ENCODE data around the gene CTSA. TPM values are rescaled to one million over a fixed set of nuclear protein-coding genes. Genes with fewer than 3 reads are reported as not detected.

CTSA gene
- total RNA-seq, 1 donor from 2014 or later = 57.4 TPM

DNA sequence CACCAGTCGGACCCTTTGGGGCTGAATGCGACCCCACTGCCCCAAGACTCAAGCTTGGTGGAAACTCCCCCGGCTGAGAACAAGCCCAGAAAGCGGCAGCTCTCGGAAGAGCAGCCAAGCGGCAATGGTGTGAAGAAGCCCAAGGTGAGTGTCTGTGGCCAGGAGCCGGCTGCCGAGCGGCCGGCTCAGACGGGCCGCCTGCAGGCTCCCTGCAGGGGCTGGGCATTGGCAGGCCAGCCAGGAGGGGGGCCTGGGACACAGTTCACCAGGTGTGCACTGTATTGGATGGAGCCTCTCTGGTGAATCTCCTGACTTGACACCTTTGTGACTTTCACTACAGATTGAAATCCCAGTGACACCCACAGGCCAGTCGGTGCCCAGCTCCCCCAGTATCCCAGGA is 49.3 kb downstream of the CTSA start:
- no peak for ATAC-seq

DNA sequence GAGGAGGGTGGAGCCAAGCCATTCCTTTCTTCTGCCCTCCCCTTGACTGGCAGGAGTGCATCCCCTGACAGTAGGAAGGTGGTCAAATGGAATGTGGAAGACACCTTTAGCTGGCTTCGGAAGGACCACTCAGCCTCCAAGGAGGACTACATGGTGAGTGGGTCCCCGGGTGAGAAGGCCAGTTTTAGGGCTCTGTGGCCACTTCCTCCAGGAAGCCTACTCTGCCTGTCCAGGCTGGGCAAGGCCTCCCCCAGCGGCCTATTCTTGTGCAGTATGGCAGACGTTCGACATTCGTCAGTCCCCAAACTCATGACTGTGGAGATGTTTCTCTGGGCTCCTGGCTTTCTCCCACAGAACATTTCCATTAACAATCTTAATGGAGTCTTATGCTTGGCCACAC is 52.5 kb downstream of the CTSA start:
- ATAC-seq = no peak

DNA sequence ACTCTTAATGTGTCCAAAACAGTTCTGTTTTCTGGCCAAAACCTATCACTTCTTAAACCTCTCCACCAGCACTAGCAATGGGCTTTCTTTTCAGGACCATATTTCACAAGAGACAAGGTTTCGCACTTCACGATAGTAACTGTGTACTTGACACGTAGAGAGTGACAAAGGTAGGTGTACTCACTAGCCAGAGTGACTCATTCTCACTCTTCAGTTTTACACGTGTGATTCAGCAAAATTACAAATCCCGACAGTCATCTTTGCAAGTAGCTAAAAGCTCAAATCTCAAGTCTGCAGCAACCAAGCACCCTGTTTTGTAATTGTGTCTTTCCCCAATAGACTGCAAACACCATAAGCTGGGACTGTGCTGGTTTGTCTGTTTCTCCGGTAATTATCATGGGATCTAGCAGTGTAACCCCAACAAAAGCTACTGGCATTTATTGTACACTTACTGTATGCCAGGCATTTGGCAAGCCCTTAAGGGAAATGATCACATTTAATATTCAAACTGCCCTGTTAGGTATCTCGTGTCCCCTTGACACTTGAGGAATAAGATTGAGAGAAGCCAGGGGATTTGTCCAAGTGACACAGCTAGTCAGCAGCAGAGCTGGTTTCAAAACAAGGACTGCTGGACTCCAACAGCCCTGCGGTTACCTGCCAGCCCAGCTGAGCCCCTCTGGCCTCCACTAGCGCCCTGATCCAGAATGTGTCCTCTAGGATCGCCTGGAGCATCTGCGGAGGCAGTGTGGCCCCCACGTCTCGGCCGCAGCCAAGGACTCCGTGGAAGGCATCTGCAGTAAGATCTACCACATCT is 53.2 kb downstream of the CTSA start:
- peak; percentile 64 for ATAC-seq

GRCh38 chr20:45944965-45945677 is 54.0 kb downstream of the CTSA start:
- ATAC-seq = no peak

GRCh38 chr20:45945678-45946148 is 54.6 kb downstream of the CTSA start:
- ATAC-seq = peak; percentile 13

GRCh38 chr20:45946149-45946970 is 55.2 kb downstream of the CTSA start:
- ATAC-seq = peak; percentile 68

DNA sequence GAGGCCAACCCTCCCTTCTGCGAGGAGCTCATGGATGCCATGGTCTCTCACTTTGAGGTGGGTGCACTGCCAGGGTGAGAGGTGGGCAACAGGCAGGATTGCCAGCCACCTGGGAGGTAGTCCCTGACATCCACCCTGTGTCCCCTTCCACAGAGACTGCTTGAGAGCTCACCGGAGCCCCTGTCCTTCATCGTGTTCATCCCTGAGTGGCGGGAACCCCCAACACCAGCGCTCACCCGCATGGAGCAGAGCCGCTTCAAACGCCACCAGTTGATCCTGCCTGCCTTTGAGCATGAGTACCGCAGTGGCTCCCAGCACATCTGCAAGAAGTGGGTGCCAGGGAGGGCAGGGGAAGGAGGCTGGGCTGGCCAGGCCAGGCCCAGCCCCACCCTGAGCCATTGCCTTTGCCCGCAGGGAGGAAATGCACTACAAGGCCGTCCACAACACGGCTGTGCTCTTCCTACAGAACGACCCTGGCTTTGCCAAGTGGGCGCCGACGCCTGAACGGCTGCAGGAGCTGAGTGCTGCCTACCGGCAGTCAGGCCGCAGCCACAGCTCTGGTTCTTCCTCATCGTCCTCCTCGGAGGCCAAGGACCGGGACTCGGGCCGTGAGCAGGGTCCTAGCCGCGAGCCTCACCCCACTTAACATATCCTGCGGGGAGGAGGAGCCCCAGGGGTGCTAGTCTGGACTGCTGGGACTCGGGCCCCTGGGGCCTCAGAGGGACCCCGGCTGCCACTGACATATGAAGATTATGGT is 56.2 kb downstream of the CTSA start:
- no peak for ATAC-seq

DNA sequence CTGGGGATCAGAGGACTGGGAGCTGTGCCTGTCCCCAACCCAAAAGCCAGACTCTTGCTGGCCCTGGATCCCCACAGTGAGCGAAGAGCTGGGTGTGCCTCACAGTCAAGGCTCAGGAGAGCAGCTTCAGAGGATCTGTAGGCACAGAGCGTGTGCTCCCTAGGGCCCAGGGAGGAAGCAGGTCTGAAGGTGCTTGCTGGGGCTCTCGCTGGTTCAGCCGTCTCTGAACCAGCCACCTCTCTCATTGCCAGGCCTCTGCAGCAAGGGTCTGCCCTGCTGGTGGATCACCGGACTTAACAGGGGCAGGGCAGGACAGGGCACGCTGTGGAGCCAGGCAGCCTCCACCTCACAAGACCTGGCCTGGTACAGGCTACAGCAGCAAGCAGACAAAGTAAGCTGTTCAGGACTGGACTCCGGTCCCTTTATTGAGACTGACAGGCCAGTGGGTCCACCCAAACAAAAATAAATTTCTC is 57.2 kb downstream of the CTSA start:
- no peak for ATAC-seq

Other genes starting within 250 kb of the CTSA start
- gene WFDC11, start 221.1 kb upstream of the CTSA start, total RNA-seq = not detected
- gene WFDC13, start 189.3 kb upstream of the CTSA start, total RNA-seq = not detected
- gene WFDC10B, start 186.3 kb upstream of the CTSA start, total RNA-seq = not detected
- not detected for gene SPINT4, start 169.0 kb upstream of the CTSA start, total RNA-seq
- not detected for gene WFDC3, start 99.5 kb upstream of the CTSA start, total RNA-seq
- 15.8 TPM for gene DNTTIP1, start 99.4 kb upstream of the CTSA start, total RNA-seq
- 46.5 TPM for gene UBE2C, start 78.7 kb upstream of the CTSA start, total RNA-seq
- gene TNNC2, start 64.0 kb upstream of the CTSA start, total RNA-seq = not detected
- gene SNX21, start 57.5 kb upstream of the CTSA start, total RNA-seq = 7.1 TPM
- 14.0 TPM for gene ACOT8, start 33.9 kb upstream of the CTSA start, total RNA-seq
- 1.4 TPM for gene ZSWIM3, start 33.7 kb upstream of the CTSA start, total RNA-seq
- 7.2 TPM for gene ZSWIM1, start 10.1 kb upstream of the CTSA start, total RNA-seq
- 0.76 TPM for gene SPATA25, start 3.7 kb upstream of the CTSA start, total RNA-seq
- 1.9 TPM for gene NEURL2, start 127 bp upstream of the CTSA start, total RNA-seq
- 46.7 TPM for gene PLTP, start 20.8 kb downstream of the CTSA start, total RNA-seq
- 19.0 TPM for gene PCIF1, start 43.3 kb downstream of the CTSA start, total RNA-seq
- 9.6 TPM for gene ZNF335, start 80.9 kb downstream of the CTSA start, total RNA-seq
- 3.3 TPM for gene MMP9, start 117.6 kb downstream of the CTSA start, total RNA-seq
- gene SLC12A5, start 137.9 kb downstream of the CTSA start, total RNA-seq = not detected
- gene NCOA5, start 198.6 kb downstream of the CTSA start, total RNA-seq = 14.3 TPM
- gene CD40, start 227.0 kb downstream of the CTSA start, total RNA-seq = 7.4 TPM